Nucleus accumbens (tissue), 56 donors: ENCODE data around the gene DMRTC2.

Experiments used
- DNase-seq, 56 donors: peaks; one replicate each; lab custom pipeline; 2025; lab: John Stamatoyannopoulos, UW

DMRTC2 gene

GRCh38 chr19:41845051-41845590 lies 279 bp downstream of the DMRTC2 start:
- DNase-seq: no peak

- DNase-seq: no peak
Measured at GRCh38 chr19:41847351-41848105, 2.7 kb downstream of the DMRTC2 start.

GRCh38 chr19:41848666-41849065 lies 3.8 kb downstream of the DMRTC2 start:
- no peak for DNase-seq

GRCh38 chr19:41849067-41849466 lies 4.2 kb downstream of the DMRTC2 start:
- no peak for DNase-seq

GRCh38 chr19:41850381-41850780 lies 5.5 kb downstream of the DMRTC2 start:
- DNase-seq: no peak

GRCh38 chr19:41851456-41851855 lies 6.6 kb downstream of the DMRTC2 start:
- no peak for DNase-seq

GRCh38 chr19:41853344-41853743 lies 8.5 kb downstream of the DMRTC2 start:
- no peak for DNase-seq

GRCh38 chr19:41853768-41854167 lies 8.9 kb downstream of the DMRTC2 start:
- no peak for DNase-seq

GRCh38 chr19:41859213-41859617 lies 14.4 kb downstream of the DMRTC2 start:
- no peak for DNase-seq

- DNase-seq: peak; percentile 90 to 100 (median 98)
Measured at GRCh38 chr19:41859618-41860418, 15.0 kb downstream of the DMRTC2 start, which contains the start of gene RPS19. Gene RPS19 (plus strand): TSS chr19:41860255. CDS start chr19:41860775, 520 bp downstream.

GRCh38 chr19:41860419-41861115 lies 15.7 kb downstream of the DMRTC2 start:
- peak in 5 of 56 donors; percentile 7 to 54 (median 38) for DNase-seq

- no peak for DNase-seq
Measured at GRCh38 chr19:41861116-41861768, 16.4 kb downstream of the DMRTC2 start.

GRCh38 chr19:41861846-41862245 lies 17.0 kb downstream of the DMRTC2 start:
- DNase-seq: no peak

GRCh38 chr19:41862445-41862986 lies 17.7 kb downstream of the DMRTC2 start:
- no peak for DNase-seq

- no peak for DNase-seq
Measured at GRCh38 chr19:41863209-41863931, 18.5 kb downstream of the DMRTC2 start.

- DNase-seq: no peak
Measured at GRCh38 chr19:41864374-41864773, 19.5 kb downstream of the DMRTC2 start.

- DNase-seq: no peak
Measured at GRCh38 chr19:41866284-41866683, 21.4 kb downstream of the DMRTC2 start.

GRCh38 chr19:41868120-41868988 lies 23.5 kb downstream of the DMRTC2 start:
- no peak for DNase-seq
